ENCODE measurements around the gene NNAT.
A peak's percentile ranks its signal among the peaks of the same experiment; 100 is the strongest.
"Not testable (repeated sequence)": the region's sequence is repeated elsewhere in the genome, so short reads cannot be mapped to it uniquely, and the experiment has no call there.

NNAT gene, protein sequence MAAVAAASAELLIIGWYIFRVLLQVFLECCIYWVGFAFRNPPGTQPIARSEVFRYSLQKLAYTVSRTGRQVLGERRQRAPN

GRCh38 chr20:37521061-37521771 lies at the start of gene NNAT:
TSS of gene NNAT (plus strand) at chr20:37521250. CDS start at chr20:37521332, 82 bp downstream.
- H3K27ac ChIP-seq (ENCODE audit: low read length): no peak within 1 kb of the TSS
- no peaks in the 10 kb centered on the region for H3K9me3 ChIP-seq (ENCODE audit: control insufficient read depth in 1 of 2, low read length in 2 of 2)
- peaks cover 0 to 5% of the 10 kb centered on the region in 2 donors for H3K36me3 ChIP-seq (ENCODE audit: control insufficient read depth in 1 of 2, insufficient read depth in 2 of 2, low read length in 2 of 2)
- no peaks in the 10 kb centered on the region for H3K27me3 ChIP-seq (ENCODE audit: low read depth, low read length)
- H3K4me3 ChIP-seq (ENCODE audit: low read depth in 1 of 2, low read length in 2 of 2): peak within 1 kb of the TSS in 1 of 2 donors; percentile 63
- peaks cover 17 to 85% of the 10 kb centered on the region in 2 donors for H3K4me1 ChIP-seq (ENCODE audit: control insufficient read depth in 1 of 2, insufficient read depth in 2 of 2, low read length in 2 of 2)

- Histone ChIP-seq H3K27me3 (ENCODE audit: low read depth, low read length) (no peaks in the 10 kb centered on the region), H3K9me3 (ENCODE audit: control insufficient read depth in 1 of 2, low read length in 2 of 2) (no peaks in the 10 kb centered on the region), H3K4me1 (ENCODE audit: control insufficient read depth in 1 of 2, insufficient read depth in 2 of 2, low read length in 2 of 2) (no peaks in the 10 kb centered on the region), H3K4me3 (ENCODE audit: low read depth in 1 of 2, low read length in 2 of 2) (no peak overlapping the region), H3K36me3 (ENCODE audit: control insufficient read depth in 1 of 2, insufficient read depth in 2 of 2, low read length in 2 of 2) (no peaks in the 10 kb centered on the region), H3K27ac (ENCODE audit: low read length) (no peak overlapping the region)
Observed at GRCh38 chr20:37471741-37472235, 49.3 kb upstream of the NNAT start.

DNA sequence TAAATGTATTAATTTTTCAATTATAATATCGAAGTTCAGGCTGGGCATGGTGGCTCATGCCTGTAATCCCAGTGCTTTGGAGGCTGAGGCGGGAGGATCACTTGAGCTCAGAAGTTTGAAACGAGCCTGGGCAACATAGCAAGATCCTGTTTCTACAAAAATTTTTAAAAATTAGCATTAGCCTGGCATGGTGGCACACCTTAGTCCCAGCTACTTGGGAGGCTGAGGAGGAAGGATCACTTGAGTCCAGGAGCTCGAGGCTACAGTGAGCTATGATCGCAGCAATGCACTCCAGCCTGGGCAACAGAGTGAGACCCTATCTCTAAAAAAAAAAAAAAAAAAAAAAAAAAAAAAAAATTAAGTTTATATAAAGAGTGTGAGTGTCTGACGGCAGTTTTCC lies 48.6 kb upstream of the NNAT start:
- H3K4me1 ChIP-seq (ENCODE audit: control insufficient read depth in 1 of 2, insufficient read depth in 2 of 2, low read length in 2 of 2); H3K27me3 ChIP-seq (ENCODE audit: low read depth, low read length); H3K27ac ChIP-seq (ENCODE audit: low read length); H3K9me3 ChIP-seq (ENCODE audit: control insufficient read depth in 1 of 2, low read length in 2 of 2); H3K4me3 ChIP-seq (ENCODE audit: low read depth in 1 of 2, low read length in 2 of 2); H3K36me3 ChIP-seq (ENCODE audit: control insufficient read depth in 1 of 2, insufficient read depth in 2 of 2, low read length in 2 of 2): not testable (repeated sequence)

DNA sequence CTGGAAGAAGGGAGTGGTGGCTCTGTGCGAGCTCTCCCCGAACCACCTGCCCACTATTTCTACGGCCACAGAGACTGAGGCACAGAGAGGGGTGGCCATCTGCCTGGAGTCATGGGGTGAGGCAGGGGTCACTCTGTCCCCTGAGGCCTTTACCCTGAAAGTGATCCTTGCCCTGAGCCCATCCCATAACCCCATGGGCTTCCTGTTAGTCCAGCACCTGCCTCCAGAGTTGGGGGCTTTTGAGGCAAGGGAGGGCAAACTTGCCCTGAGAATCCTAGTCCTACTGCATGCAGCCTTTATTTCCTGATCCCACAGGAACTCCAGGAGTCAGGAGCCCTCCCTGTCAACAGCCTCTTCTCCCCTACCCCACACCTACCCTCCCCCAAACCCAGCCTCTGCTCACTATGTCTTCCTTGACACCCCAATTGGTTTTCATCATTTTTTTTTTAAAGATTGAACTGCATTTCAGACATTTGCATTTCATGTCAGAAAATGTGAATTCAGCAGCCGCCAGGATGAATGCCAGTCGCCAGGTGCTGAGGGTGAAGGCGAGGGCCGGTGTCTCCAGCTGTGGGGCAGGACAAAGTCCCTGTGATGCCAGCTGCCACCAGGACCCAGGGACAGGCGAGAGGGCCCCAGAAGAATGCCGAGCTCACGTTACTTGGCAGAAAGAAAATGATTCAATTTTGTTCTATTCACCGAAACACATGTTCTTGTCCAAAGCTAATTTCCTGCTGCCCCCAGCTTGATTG lies 47.6 kb upstream of the NNAT start:
- Histone ChIP-seq H3K27ac (ENCODE audit: low read length) (no peak overlapping the region), H3K27me3 (ENCODE audit: low read depth, low read length) (no peaks in the 10 kb centered on the region), H3K4me3 (ENCODE audit: low read depth in 1 of 2, low read length in 2 of 2) (no peak overlapping the region), H3K4me1 (ENCODE audit: control insufficient read depth in 1 of 2, insufficient read depth in 2 of 2, low read length in 2 of 2) (no peaks in the 10 kb centered on the region), H3K36me3 (ENCODE audit: control insufficient read depth in 1 of 2, insufficient read depth in 2 of 2, low read length in 2 of 2) (no peaks in the 10 kb centered on the region), H3K9me3 (ENCODE audit: control insufficient read depth in 1 of 2, low read length in 2 of 2) (no peaks in the 10 kb centered on the region)

DNA sequence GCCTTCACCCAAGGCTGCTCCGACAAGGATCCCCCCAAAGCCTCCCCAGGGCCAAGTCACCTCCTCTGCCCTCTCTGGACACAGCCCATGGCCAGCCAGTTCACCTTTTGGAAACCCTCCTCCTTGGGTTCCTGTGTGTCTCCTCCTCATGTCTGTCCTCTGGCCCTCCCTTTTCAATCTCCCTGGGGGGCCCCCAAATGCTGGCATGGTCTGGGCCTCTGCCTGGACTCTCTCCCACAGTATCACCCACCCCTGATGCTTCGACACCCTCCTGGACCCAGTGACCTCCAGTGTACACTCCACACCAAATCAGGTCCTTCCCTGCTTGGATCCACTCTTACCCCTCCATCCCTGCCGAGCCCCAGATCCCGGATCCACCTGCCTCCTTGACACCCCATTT lies 46.7 kb upstream of the NNAT start:
- Histone ChIP-seq H3K36me3 (ENCODE audit: control insufficient read depth in 1 of 2, insufficient read depth in 2 of 2, low read length in 2 of 2) (no peaks in the 10 kb centered on the region), H3K27me3 (ENCODE audit: low read depth, low read length) (no peaks in the 10 kb centered on the region), H3K4me3 (ENCODE audit: low read depth in 1 of 2, low read length in 2 of 2) (no peak overlapping the region), H3K27ac (ENCODE audit: low read length) (no peak overlapping the region), H3K4me1 (ENCODE audit: control insufficient read depth in 1 of 2, insufficient read depth in 2 of 2, low read length in 2 of 2) (no peaks in the 10 kb centered on the region), H3K9me3 (ENCODE audit: control insufficient read depth in 1 of 2, low read length in 2 of 2) (no peaks in the 10 kb centered on the region)

- H3K27me3 ChIP-seq (ENCODE audit: low read depth, low read length): no peaks in the 10 kb centered on the region
Observed at GRCh38 chr20:37475252-37475651, 45.8 kb upstream of the NNAT start.

DNA sequence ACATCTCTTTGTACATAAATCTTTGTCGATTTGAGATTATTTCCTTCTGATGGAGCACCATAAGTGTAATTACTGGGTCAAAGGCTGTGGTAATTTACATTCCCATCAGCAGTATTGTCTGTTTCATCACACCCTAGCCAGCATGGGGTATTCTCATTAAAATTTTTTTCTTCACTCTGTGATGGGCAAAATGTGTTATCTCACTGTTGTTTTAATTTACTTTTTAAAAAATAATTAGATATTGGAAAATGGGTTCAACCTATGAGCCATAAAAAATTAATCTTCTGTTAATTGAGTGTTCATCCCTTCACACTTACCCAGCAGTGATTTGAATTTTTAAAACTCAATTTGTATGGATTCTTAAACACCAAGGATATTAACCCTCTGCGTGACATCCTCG lies 44.0 kb upstream of the NNAT start:
- Histone ChIP-seq H3K4me3 (ENCODE audit: low read depth in 1 of 2, low read length in 2 of 2) (no peak overlapping the region), H3K36me3 (ENCODE audit: control insufficient read depth in 1 of 2, insufficient read depth in 2 of 2, low read length in 2 of 2) (no peaks in the 10 kb centered on the region), H3K4me1 (ENCODE audit: control insufficient read depth in 1 of 2, insufficient read depth in 2 of 2, low read length in 2 of 2) (no peaks in the 10 kb centered on the region), H3K9me3 (ENCODE audit: control insufficient read depth in 1 of 2, low read length in 2 of 2) (no peaks in the 10 kb centered on the region), H3K27ac (ENCODE audit: low read length) (no peak overlapping the region), H3K27me3 (ENCODE audit: low read depth, low read length) (no peaks in the 10 kb centered on the region)

More at GRCh38 chr20:37475252-37475651, 45.8 kb upstream of the NNAT start:
- no peak overlapping the region for H3K27ac ChIP-seq (ENCODE audit: low read length)
- no peak overlapping the region for H3K4me3 ChIP-seq (ENCODE audit: low read depth in 1 of 2, low read length in 2 of 2)
- H3K9me3 ChIP-seq (ENCODE audit: control insufficient read depth in 1 of 2, low read length in 2 of 2): no peaks in the 10 kb centered on the region
- no peaks in the 10 kb centered on the region for H3K4me1 ChIP-seq (ENCODE audit: control insufficient read depth in 1 of 2, insufficient read depth in 2 of 2, low read length in 2 of 2)
- H3K36me3 ChIP-seq (ENCODE audit: control insufficient read depth in 1 of 2, insufficient read depth in 2 of 2, low read length in 2 of 2): no peaks in the 10 kb centered on the region

DNA sequence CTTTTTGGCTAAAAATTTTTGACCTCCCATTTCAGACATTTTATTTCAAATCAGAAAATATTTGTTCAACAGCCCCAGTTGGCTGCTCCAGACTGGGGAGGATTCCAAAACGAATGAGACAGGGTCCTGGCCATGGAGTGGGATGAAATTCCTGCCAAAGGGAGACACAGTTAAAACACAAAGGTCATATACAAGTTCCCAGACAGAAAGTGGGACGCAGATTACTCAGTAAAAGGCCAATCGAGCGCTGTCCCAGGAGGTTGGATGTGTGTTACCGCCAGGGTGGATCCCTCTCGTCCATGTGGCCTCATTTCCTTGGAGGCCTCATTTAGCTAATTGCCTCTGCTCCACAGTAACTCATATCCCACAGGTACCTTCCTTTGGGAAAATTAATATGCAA lies 41.8 kb upstream of the NNAT start:
- H3K27ac ChIP-seq (ENCODE audit: low read length): no peak overlapping the region
- no peaks in the 10 kb centered on the region for H3K9me3 ChIP-seq (ENCODE audit: control insufficient read depth in 1 of 2, low read length in 2 of 2)
- H3K36me3 ChIP-seq (ENCODE audit: control insufficient read depth in 1 of 2, insufficient read depth in 2 of 2, low read length in 2 of 2): no peaks in the 10 kb centered on the region
- H3K4me3 ChIP-seq (ENCODE audit: low read depth in 1 of 2, low read length in 2 of 2): no peak overlapping the region
- no peaks in the 10 kb centered on the region for H3K4me1 ChIP-seq (ENCODE audit: control insufficient read depth in 1 of 2, insufficient read depth in 2 of 2, low read length in 2 of 2)
- no peaks in the 10 kb centered on the region for H3K27me3 ChIP-seq (ENCODE audit: low read depth, low read length)

DNA sequence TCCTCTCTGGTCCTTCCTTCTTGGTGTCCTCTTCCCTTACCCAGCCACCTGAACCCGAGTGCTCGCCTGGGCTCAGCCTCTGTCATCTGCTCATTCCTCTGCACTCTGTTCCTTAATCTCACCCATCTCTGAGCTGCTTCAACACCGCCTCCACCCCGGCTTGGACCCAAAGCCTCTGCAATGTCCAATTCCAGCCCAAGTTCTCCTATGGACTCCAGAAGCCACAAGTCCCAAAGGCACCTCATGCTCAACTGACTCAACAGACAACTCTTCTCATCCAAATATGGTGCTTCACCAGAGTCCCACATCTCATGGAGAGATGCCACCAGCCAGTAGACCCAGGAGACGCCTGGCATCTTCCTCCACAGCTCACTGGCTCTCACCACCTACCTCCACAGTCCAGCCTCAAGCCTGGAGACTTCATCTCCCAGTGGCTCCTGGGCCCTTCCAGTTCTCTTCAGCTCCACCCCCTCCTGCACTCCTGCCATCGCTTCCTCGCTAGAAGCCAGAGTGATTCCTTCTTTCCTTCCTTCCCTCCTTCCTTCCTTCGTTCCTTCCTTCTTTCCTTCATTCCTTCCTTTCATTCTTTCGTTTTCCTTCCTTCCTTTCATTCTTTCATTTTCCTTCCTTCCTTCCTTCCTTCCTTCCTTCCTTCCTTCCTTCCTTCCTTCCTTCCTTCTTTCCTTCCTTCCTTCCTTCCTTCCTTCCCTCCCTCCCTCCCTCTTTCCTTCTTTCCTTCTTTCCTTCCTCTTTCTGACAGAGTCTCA lies 40.9 kb upstream of the NNAT start:
- H3K4me1 ChIP-seq (ENCODE audit: control insufficient read depth in 1 of 2, insufficient read depth in 2 of 2, low read length in 2 of 2): no peaks in the 10 kb centered on the region
- no peaks in the 10 kb centered on the region for H3K36me3 ChIP-seq (ENCODE audit: control insufficient read depth in 1 of 2, insufficient read depth in 2 of 2, low read length in 2 of 2)
- no peaks in the 10 kb centered on the region for H3K9me3 ChIP-seq (ENCODE audit: control insufficient read depth in 1 of 2, low read length in 2 of 2)
- H3K27me3 ChIP-seq (ENCODE audit: low read depth, low read length): no peaks in the 10 kb centered on the region
- no peak overlapping the region for H3K4me3 ChIP-seq (ENCODE audit: low read depth in 1 of 2, low read length in 2 of 2)
- no peak overlapping the region for H3K27ac ChIP-seq (ENCODE audit: low read length)

- Histone ChIP-seq H3K9me3 (ENCODE audit: control insufficient read depth in 1 of 2, low read length in 2 of 2) (no peaks in the 10 kb centered on the region), H3K4me1 (ENCODE audit: control insufficient read depth in 1 of 2, insufficient read depth in 2 of 2, low read length in 2 of 2) (no peaks in the 10 kb centered on the region), H3K4me3 (ENCODE audit: low read depth in 1 of 2, low read length in 2 of 2) (no peak overlapping the region), H3K36me3 (ENCODE audit: control insufficient read depth in 1 of 2, insufficient read depth in 2 of 2, low read length in 2 of 2) (no peaks in the 10 kb centered on the region), H3K27ac (ENCODE audit: low read length) (no peak overlapping the region), H3K27me3 (ENCODE audit: low read depth, low read length) (no peaks in the 10 kb centered on the region)
Observed at GRCh38 chr20:37480919-37481318, 40.1 kb upstream of the NNAT start.

GRCh38 chr20:37481610-37482009 lies 39.4 kb upstream of the NNAT start:
- H3K9me3 ChIP-seq (ENCODE audit: control insufficient read depth in 1 of 2, low read length in 2 of 2): no peaks in the 10 kb centered on the region
- H3K4me3 ChIP-seq (ENCODE audit: low read depth in 1 of 2, low read length in 2 of 2): no peak overlapping the region
- H3K27me3 ChIP-seq (ENCODE audit: low read depth, low read length): no peaks in the 10 kb centered on the region
- no peak overlapping the region for H3K27ac ChIP-seq (ENCODE audit: low read length)
- no peaks in the 10 kb centered on the region for H3K36me3 ChIP-seq (ENCODE audit: control insufficient read depth in 1 of 2, insufficient read depth in 2 of 2, low read length in 2 of 2)
- H3K4me1 ChIP-seq (ENCODE audit: control insufficient read depth in 1 of 2, insufficient read depth in 2 of 2, low read length in 2 of 2): no peaks in the 10 kb centered on the region

Data from muscle layer of duodenum (tissue), 2 donors.